Neutrophil (primary cell): ENCODE results near the gene FSD1.
"Not testable (repeated sequence)": the region's sequence is repeated elsewhere in the genome, so short reads cannot be mapped to it uniquely, and the experiment has no call there.

Experiments used
- H3K27ac ChIP-seq: fragments of 200-600 bp; sonication (generic); 2 replicates; pipeline ENCODE4 v1.5.1; 2016; ENCODE audit warnings: mild to moderate bottlenecking, moderate library complexity
- H3K27me3 ChIP-seq: fragments of 200-600 bp; sonication (generic); 2 replicates; pipeline ENCODE4 v1.6.0; 2016; ENCODE audit warnings: mild to moderate bottlenecking
- H3K36me3 ChIP-seq: fragments of 200-600 bp; sonication (generic); 2 replicates; pipeline ENCODE4 v1.5.1; 2017
- H3K4me1 ChIP-seq, 2 experiments: fragments of 200-600 bp in 1 of 2; sonication (generic) in 1 of 2; 1 replicate in 1 of 2; 2 replicates in 1 of 2; pipeline versions ENCODE4 v1.5.1 to v1.6.1; 2013 to 2016; ENCODE audit warnings: low read depth in 1 of 2, low read length in 1 of 2, mild to moderate bottlenecking in 1 of 2, moderate library complexity in 1 of 2; ENCODE audit not compliant: control insufficient read depth in 1 of 2, insufficient read depth in 1 of 2
- H3K4me3 ChIP-seq, 2 experiments: fragments of 200-600 bp in 1 of 2; sonication (generic) in 1 of 2; 1 replicate in 1 of 2; 2 replicates in 1 of 2; pipeline ENCODE4 v1.5.1; 2013 to 2016; ENCODE audit warnings: low read depth in 1 of 2, low read length in 1 of 2, mild to moderate bottlenecking in 1 of 2, moderate library complexity in 1 of 2
- H3K9me3 ChIP-seq: fragments of 200-600 bp; sonication (generic); 2 replicates; pipeline ENCODE4 v1.5.1; 2016
- CTCF ChIP-seq: fragments of 200-600 bp; sonication (generic); IDR thresholded peaks from 2 replicates; pipeline ENCODE4 v1.5.1; 2016; ENCODE audit warnings: antibody characterized with exemption

The FSD1 gene

GRCh38 chr19:4345342-4346019 lies 41.1 kb downstream of the FSD1 start:
- TF ChIP-seq CTCF = no peak
- no peak overlapping the region for H3K4me3 ChIP-seq
- H3K4me1 ChIP-seq = peaks cover 19 to 20% of the 10 kb centered on the region in 2 experiments
- no peaks in the 10 kb centered on the region for H3K9me3 ChIP-seq
- no peaks in the 10 kb centered on the region for H3K36me3 ChIP-seq
- H3K27ac ChIP-seq = no peak overlapping the region
- H3K27me3 ChIP-seq = no peaks in the 10 kb centered on the region

GRCh38 chr19:4346020-4346383 lies 41.6 kb downstream of the FSD1 start:
- Histone ChIP-seq H3K36me3 (no peaks in the 10 kb centered on the region), H3K27me3 (no peaks in the 10 kb centered on the region), H3K27ac (no peak overlapping the region), H3K4me3 (no peak overlapping the region), H3K4me1 (peaks cover 19 to 20% of the 10 kb centered on the region in 2 experiments), H3K9me3 (no peaks in the 10 kb centered on the region)
- no peak for TF ChIP-seq CTCF

- H3K27ac ChIP-seq = no peak overlapping the region
- no peaks in the 10 kb centered on the region for H3K27me3 ChIP-seq
Observed at GRCh38 chr19:4347521-4347920, 43.1 kb downstream of the FSD1 start.

GRCh38 chr19:4349225-4349624 lies 44.8 kb downstream of the FSD1 start:
- H3K36me3 ChIP-seq, H3K4me3 ChIP-seq, H3K9me3 ChIP-seq, H3K27me3 ChIP-seq, H3K4me1 ChIP-seq, H3K27ac ChIP-seq: not testable (repeated sequence)

More at GRCh38 chr19:4347521-4347920, 43.1 kb downstream of the FSD1 start:
- Histone ChIP-seq H3K36me3 (no peaks in the 10 kb centered on the region), H3K9me3 (no peaks in the 10 kb centered on the region), H3K4me3 (no peak overlapping the region), H3K4me1 (peaks cover 14% of the 10 kb centered on the region in 2 experiments)
- no peak for TF ChIP-seq CTCF

GRCh38 chr19:4350111-4350510 lies 45.7 kb downstream of the FSD1 start:
- Histone ChIP-seq H3K9me3 (no peaks in the 10 kb centered on the region), H3K27ac (no peak overlapping the region), H3K36me3 (peaks cover 9% of the 10 kb centered on the region), H3K4me3 (no peak overlapping the region), H3K4me1 (peaks cover 0 to 2% of the 10 kb centered on the region in 2 experiments), H3K27me3 (no peaks in the 10 kb centered on the region)
- no peak for TF ChIP-seq CTCF

GRCh38 chr19:4350726-4351125 lies 46.3 kb downstream of the FSD1 start:
- no peaks in the 10 kb centered on the region for H3K27me3 ChIP-seq
- H3K4me1 ChIP-seq = peaks cover 0 to 2% of the 10 kb centered on the region in 2 experiments
- H3K36me3 ChIP-seq = peaks cover 9% of the 10 kb centered on the region
- no peak overlapping the region for H3K4me3 ChIP-seq
- no peaks in the 10 kb centered on the region for H3K9me3 ChIP-seq
- no peak overlapping the region for H3K27ac ChIP-seq
- no peak for TF ChIP-seq CTCF
